Middle frontal gyrus (tissue), 1 donor: Measurements from ENCODE around the gene ZNF507.

ENCODE experiments used
- DNase-seq: peaks from one replicate; pipeline ENCODE4 v3.0.0-alpha.2; 2015; ENCODE audit warnings: low spot score; ENCODE audit errors: extremely low spot score

The ZNF507 gene

GRCh38 chr19:32339423-32339822 lies 6.0 kb upstream of the ZNF507 start:
- no peak for DNase-seq

GRCh38 chr19:32339988-32340874 lies 5.2 kb upstream of the ZNF507 start:
- no peak for DNase-seq

GRCh38 chr19:32342695-32343094 lies 2.7 kb upstream of the ZNF507 start:
- no peak for DNase-seq

GRCh38 chr19:32343550-32344262 lies 1.7 kb upstream of the ZNF507 start:
- DNase-seq, result no peak

- no peak for DNase-seq
Observed at GRCh38 chr19:32346901-32347300, 1.5 kb downstream of the ZNF507 start.

GRCh38 chr19:32347573-32347972 lies 2.2 kb downstream of the ZNF507 start:
- DNase-seq, result no peak

GRCh38 chr19:32349051-32349450 lies 3.6 kb downstream of the ZNF507 start:
- no peak for DNase-seq

- no peak for DNase-seq
Observed at GRCh38 chr19:32349724-32350470, 4.5 kb downstream of the ZNF507 start.

GRCh38 chr19:32350471-32350865 lies 5.1 kb downstream of the ZNF507 start:
- no peak for DNase-seq

GRCh38 chr19:32350987-32351348 lies 5.6 kb downstream of the ZNF507 start:
- DNase-seq, result no peak

GRCh38 chr19:32352241-32352630 lies 6.8 kb downstream of the ZNF507 start:
- DNase-seq, result no peak

- no peak for DNase-seq
Observed at GRCh38 chr19:32354345-32354744, 8.9 kb downstream of the ZNF507 start.

- no peak for DNase-seq
Observed at GRCh38 chr19:32355309-32355708, 9.9 kb downstream of the ZNF507 start.

GRCh38 chr19:32357720-32358119 lies 12.3 kb downstream of the ZNF507 start:
- no peak for DNase-seq

GRCh38 chr19:32358321-32358720 lies 12.9 kb downstream of the ZNF507 start:
- no peak for DNase-seq

GRCh38 chr19:32359581-32359980 lies 14.2 kb downstream of the ZNF507 start:
- no peak for DNase-seq

- no peak for DNase-seq
Observed at GRCh38 chr19:32361574-32362317, 16.3 kb downstream of the ZNF507 start.

GRCh38 chr19:32362318-32362691 lies 16.9 kb downstream of the ZNF507 start:
- DNase-seq, result no peak

GRCh38 chr19:32363175-32363574 lies 17.8 kb downstream of the ZNF507 start:
- no peak for DNase-seq

GRCh38 chr19:32363632-32364031 lies 18.2 kb downstream of the ZNF507 start:
- no peak for DNase-seq

- DNase-seq, result no peak
Observed at GRCh38 chr19:32364040-32364439, 18.6 kb downstream of the ZNF507 start.
